Liver (tissue), 3 donors: ENCODE data around the gene THAP4.

Experiments used
- EGR1 ChIP-seq, 2 donors: IDR thresholded peaks; 2 replicates each; pipeline ENCODE4 v1.6.1; 2016 to 2018; ENCODE audit warnings: antibody characterized with exemption in 2 of 2, low read depth in 2 of 2
- FOXA1 ChIP-seq: IDR thresholded peaks from 2 replicates; pipeline ENCODE4 v1.6.1; 2016; ENCODE audit warnings: antibody characterized with exemption
- GABPA ChIP-seq, 2 donors: IDR thresholded peaks in 1 of 2; conservative IDR thresholded peaks in 1 of 2; 2 replicates each; pipeline ENCODE4 v1.6.1; 2016; ENCODE audit warnings: antibody characterized with exemption in 2 of 2, mild to moderate bottlenecking in 1 of 2, moderate library complexity in 1 of 2
- HNF4A ChIP-seq, 2 donors: conservative IDR thresholded peaks; 2 replicates each; pipeline ENCODE4 v1.6.1; 2016; ENCODE audit warnings: antibody characterized with exemption in 2 of 2, mild to moderate bottlenecking in 2 of 2
- NR2F2 ChIP-seq: IDR thresholded peaks from 2 replicates; pipeline ENCODE4 v1.6.1; 2016; ENCODE audit warnings: antibody characterized with exemption
- RAD21 ChIP-seq, 2 donors: IDR thresholded peaks; 2 replicates each; pipeline ENCODE4 v1.6.1; 2016; ENCODE audit warnings: antibody characterized with exemption in 2 of 2, mild to moderate bottlenecking in 2 of 2
- REST ChIP-seq: IDR thresholded peaks from 2 replicates; pipeline ENCODE4 v1.6.1; 2016; ENCODE audit warnings: antibody characterized with exemption, mild to moderate bottlenecking
- SP1 ChIP-seq: IDR thresholded peaks from 2 replicates; pipeline ENCODE4 v1.6.1; 2018; ENCODE audit warnings: antibody characterized with exemption, mild to moderate bottlenecking
- TAF1 ChIP-seq: conservative IDR thresholded peaks from 2 replicates; pipeline ENCODE4 v1.6.1; 2016; ENCODE audit warnings: antibody characterized with exemption, mild to moderate bottlenecking
- YY1 ChIP-seq: IDR thresholded peaks from 2 replicates; pipeline ENCODE4 v1.6.1; 2016; ENCODE audit warnings: antibody characterized with exemption, mild to moderate bottlenecking
- TF ChIP-seq, protein P1 (sequence below): fragments of 150-350 bp; IDR thresholded peaks from 2 replicates; pipeline ENCODE4 v1.5.1; 2017; ENCODE audit warnings: improper control_type of control experiment, low read depth, low read length; ENCODE audit not compliant: missing input control
- TF ChIP-seq, protein P2 (sequence below): IDR thresholded peaks from 2 replicates; pipeline ENCODE4 v1.6.1; 2016; ENCODE audit warnings: antibody characterized with exemption
- TF ChIP-seq, protein P3 (sequence below): IDR thresholded peaks from 2 replicates; pipeline ENCODE4 v1.6.1; 2016; ENCODE audit warnings: antibody characterized with exemption
- donor health status: healthy.
- donor health status: healthy.

DNA sequence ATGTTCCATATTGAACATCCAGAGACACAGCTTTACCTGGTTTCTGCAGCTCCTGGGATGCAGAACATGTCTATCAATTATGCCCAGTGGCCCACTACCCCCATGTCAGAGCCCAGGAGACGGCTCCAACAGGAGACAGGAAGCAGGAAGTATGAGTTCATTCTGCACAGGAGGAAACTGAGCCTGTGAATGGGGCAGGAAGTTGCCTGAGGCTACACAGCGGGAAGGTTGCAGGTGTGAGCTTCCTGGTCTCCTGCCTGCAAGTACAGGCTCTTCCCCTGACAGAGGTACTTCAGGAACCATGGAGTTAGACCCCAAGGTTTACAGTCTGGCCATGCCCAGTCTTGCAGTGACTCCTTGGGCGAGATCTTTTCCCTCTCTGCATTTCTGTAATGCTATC is 81.2 kb downstream of the THAP4 start:
- TF ChIP-seq FOXA1: no peak
- TF ChIP-seq, protein P1, sequence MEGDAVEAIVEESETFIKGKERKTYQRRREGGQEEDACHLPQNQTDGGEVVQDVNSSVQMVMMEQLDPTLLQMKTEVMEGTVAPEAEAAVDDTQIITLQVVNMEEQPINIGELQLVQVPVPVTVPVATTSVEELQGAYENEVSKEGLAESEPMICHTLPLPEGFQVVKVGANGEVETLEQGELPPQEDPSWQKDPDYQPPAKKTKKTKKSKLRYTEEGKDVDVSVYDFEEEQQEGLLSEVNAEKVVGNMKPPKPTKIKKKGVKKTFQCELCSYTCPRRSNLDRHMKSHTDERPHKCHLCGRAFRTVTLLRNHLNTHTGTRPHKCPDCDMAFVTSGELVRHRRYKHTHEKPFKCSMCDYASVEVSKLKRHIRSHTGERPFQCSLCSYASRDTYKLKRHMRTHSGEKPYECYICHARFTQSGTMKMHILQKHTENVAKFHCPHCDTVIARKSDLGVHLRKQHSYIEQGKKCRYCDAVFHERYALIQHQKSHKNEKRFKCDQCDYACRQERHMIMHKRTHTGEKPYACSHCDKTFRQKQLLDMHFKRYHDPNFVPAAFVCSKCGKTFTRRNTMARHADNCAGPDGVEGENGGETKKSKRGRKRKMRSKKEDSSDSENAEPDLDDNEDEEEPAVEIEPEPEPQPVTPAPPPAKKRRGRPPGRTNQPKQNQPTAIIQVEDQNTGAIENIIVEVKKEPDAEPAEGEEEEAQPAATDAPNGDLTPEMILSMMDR: no peak
- TF ChIP-seq TAF1: no peak
- TF ChIP-seq, protein P2, sequence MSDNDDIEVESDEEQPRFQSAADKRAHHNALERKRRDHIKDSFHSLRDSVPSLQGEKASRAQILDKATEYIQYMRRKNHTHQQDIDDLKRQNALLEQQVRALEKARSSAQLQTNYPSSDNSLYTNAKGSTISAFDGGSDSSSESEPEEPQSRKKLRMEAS: no peak
- TF ChIP-seq NR2F2: no peak
- TF ChIP-seq SP1: no peak
- no peak for TF ChIP-seq REST
- TF ChIP-seq EGR1 (IDR thresholded peaks at IDR 0.05; ENCODE audit: low read depth in 2 of 2): no peak
- no peak for TF ChIP-seq YY1
- TF ChIP-seq, protein P3, sequence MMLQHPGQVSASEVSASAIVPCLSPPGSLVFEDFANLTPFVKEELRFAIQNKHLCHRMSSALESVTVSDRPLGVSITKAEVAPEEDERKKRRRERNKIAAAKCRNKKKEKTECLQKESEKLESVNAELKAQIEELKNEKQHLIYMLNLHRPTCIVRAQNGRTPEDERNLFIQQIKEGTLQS: no peak
- TF ChIP-seq GABPA (IDR thresholded peaks at IDR 0.05 in 1 of 2, conservative IDR thresholded peaks at IDR 0.05 in 1 of 2): no peak
- TF ChIP-seq RAD21 (IDR thresholded peaks at IDR 0.05): no peak
- no peak for TF ChIP-seq HNF4A (conservative IDR thresholded peaks at IDR 0.05)
